AML-193 (cell line): ENCODE data around the gene ACTL6A.
"Not testable (repeated sequence)": the region's sequence is repeated elsewhere in the genome, so short reads cannot be mapped to it uniquely, and the experiment has no call there.

Source experiments
- DNase-seq, 2 experiments: peaks; one replicate each; lab custom pipeline; 2025; lab: John Stamatoyannopoulos, UW

ACTL6A gene

DNA sequence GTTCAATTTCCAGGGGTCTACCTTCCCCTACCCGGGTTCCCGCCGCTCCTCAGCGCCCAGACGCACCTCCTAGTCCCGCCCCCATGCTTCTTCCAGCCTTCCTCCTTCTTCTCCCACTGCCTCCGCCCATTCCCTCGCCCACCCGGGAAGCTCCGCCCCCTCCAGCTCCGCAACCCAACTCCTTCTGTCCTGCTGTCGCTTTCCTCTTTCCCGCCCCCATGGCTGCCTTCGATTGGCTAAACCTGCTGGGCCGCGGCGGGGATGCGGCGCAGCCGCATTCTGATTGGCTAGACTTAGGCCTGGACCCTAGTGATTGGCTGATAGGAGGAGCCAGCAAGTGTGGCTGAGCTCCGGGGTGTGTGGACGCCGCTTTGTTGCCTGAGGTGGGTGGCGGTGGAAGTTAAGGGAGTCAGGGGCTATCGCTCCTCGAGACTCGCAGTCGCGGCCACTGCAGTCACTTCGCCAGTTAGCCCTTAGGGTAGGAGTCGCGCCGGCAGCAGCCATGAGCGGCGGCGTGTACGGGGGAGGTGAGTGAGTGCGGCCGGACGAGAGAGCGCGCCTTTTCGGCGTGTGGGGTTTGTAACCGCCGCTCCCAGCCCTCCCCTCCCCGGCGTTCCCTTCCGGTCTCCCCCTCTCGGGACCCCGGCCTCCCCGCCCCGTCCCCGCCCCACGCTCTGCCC lies at the start of gene ACTL6A:
TSS of gene ACTL6A (plus strand) at position 336 of the 680 bp plus-strand sequence. CDS start at position 503, 167 bp downstream.
- DNase-seq, result peak; percentile 100

GRCh38 chr3:179513862-179514261 lies 48.9 kb upstream of the ACTL6A start:
- DNase-seq, result no peak

- DNase-seq, result not testable (repeated sequence)
These were observed 46.1 kb upstream of the ACTL6A start for GRCh38 chr3:179516461-179517251.

DNA sequence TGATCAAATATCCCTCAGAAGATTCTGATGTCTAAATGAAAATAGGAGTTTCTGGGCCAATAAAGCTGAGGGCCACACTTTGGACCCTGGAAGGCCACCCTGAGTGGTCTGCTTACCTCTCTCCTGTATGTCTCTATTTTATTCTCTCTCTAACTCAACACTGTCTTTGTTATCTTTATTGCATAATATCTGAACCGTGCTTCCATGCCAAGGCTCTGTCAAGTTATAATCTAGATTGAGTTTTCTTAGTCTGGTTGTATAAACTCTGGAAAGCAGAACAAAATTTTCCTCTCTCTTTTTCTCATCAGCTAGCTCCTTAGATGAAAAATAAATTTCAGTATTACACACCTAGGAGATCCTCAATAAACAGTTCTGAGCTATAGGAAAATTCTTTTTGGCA lies 36.2 kb upstream of the ACTL6A start:
- no peak for DNase-seq

DNA sequence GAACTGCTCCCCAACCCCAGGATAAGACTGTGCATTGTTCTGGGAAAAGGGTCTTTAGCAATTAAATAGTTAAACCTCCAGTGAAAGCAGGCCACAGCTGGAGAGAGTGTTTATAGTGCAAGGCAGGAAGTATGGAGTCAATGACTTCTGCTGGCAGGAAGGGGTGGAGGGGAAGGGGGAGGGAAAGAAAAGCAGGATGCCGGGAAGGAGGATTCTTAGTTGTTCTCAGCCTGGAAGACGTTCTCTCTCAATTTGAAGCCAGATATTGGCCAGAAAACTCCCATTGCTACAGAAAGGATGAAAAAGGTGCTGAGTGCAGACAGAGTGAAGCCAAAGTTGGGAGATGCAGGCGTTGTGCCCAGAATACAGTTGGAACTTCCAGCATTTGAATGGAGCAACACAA lies 35.7 kb upstream of the ACTL6A start:
- DNase-seq, result no peak

GRCh38 chr3:179528772-179529171 lies 34.0 kb upstream of the ACTL6A start:
- DNase-seq, result no peak

GRCh38 chr3:179531576-179531975 lies 31.1 kb upstream of the ACTL6A start:
- DNase-seq, result no peak

DNA sequence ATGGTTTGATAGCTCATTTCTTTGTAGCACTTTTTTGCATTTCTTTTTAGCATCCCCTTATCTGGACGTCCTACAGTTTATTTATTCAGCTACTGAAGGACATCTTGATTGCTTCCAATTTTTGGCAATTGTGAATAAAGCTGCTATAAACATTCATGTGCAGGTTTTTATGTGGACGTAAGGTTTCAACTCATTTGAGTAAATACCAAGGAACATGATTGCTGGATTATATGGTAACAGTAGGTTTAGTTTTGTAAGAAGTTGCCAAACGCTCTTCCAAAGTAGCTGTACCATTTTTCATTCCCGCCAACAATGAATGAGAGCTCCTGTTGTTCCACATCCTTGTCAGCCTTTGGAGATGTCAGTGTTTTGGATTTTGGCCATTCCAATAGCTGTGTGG lies 29.5 kb upstream of the ACTL6A start:
- no peak for DNase-seq

GRCh38 chr3:179536256-179536655 lies 26.5 kb upstream of the ACTL6A start:
- no peak for DNase-seq

DNA sequence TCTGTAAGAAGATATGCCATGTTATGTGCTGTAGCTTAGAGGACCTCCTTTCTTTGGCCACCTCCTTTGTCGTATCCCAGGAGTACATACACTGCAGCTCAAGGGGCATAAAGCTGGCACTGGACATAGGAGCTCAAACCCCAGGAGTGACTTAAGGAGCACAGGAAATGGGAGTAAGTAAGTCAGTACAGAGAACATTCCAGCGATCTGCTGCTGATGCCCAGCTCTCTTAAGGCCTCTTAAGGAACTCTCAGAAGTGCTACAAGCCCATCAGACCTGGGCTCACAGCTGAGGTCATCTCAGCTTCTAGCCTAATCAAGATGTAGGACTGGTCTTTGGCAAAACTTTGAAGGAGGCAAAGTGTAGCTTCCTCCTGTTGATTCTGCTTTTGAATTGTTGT lies 21.6 kb upstream of the ACTL6A start:
- DNase-seq, result no peak

DNA sequence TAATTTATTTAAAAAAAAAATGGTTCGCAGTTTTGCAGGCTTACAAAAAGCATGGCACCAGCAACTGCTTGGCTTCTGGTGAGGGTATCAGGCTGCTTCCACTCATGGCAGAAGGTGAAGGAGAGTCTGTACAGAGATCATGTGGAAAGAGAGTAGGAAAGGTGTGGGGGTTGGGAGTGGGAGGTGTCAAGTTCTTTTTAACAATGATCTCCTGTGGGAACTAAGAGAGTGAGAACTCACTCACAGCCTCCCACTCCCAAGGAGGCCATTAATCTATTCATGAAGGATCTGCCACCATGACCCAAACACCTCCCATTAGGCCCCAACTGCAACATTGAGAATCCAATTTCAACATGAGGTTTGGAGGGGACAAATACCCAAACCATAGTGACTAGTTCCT lies 21.1 kb upstream of the ACTL6A start:
- DNase-seq, result no peak

GRCh38 chr3:179542375-179542774 lies 20.4 kb upstream of the ACTL6A start:
- DNase-seq, result no peak

DNA sequence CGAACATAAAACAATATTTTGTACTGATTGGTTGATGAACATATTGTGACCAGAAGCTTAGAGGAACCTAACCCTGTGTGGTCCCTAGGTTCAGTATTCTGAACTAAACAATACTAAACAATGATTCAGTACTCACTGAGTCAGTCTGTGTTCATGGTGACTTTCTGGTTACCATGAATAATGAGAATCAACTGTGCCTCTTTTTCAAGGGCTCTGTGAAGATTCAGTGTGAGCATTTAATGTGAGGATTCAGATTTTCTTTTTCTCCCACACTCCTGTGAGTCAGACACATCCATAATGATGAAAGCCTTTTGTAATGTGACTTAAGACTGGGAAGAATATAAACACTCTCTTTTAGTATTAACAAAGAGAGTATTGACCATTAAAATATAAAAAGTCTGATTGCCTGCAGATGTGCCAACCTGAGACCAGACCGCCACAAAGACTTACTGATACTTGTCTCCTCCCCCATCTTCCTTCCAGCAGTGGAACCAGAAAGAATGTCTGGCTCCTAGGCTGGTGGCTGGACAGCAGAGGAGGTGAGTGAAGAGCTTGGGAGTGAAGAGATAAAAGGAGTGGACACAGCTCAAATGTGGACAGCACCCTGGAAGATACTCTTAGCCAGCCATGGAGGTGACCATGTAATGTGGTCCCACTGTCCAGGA lies 17.6 kb upstream of the ACTL6A start:
- DNase-seq, result no peak

GRCh38 chr3:179546814-179547241 lies 15.9 kb upstream of the ACTL6A start:
- DNase-seq, result no peak

- DNase-seq, result no peak
These were observed 11.2 kb upstream of the ACTL6A start for GRCh38 chr3:179551349-179552105.

DNA sequence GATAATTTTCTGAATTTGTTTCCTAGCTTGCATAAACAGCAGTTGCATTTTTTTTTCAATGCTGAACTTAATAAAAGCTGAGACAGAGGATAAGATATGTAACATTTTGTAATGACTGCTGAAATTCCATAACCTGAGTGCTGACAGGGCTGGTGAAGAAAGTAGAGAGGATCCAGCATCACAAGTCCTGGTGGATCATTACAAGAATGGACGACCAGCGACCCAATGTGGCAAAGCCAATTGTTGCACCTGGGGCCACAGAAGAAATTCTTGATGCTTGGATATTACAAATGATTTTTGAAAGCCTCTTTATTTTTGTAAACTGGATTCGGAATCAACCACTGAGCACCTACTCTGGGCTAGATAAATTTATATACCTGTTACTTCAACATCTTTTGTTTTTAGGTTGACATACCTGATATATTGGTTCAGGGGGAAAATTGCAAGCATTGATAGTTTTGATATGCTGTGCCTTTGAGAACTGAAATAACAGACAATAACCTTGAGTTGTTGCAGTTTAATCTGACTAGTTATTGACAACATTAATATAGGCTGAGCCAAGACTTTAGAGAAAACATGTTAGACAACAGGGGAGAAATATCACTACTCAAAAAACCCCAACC lies 3.9 kb upstream of the ACTL6A start:
- DNase-seq, result peak; percentile 77 to 92

GRCh38 chr3:179560791-179561190 lies 1.9 kb upstream of the ACTL6A start:
- DNase-seq, result no peak

DNA sequence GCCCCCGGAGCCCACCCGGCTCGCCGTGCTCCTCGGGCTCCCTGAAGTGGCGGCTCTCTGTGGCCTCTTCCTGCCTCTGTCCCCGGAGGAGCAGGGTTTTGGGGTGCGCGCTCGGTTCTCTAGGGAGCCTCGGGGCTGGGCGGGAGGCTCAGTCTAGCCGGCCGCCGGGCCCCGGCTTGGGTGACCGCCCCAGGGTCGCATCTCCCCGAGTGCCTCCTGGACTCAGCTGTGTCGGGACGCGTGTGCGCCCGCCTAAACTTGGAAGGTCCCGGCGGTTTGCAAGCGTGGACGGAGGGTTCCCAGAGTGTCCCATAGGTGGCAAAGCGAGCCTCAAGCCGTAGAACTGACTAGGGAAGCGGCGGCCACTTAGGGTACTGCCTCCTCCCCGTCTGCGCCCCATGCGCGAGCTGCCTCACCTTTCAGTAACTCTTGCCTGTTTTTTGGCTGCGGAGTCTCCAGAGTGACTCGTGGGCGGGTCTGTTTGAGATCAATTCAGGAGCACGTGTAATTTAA lies 601 bp downstream of the ACTL6A start:
- DNase-seq, result peak; percentile 86 to 90

DNA sequence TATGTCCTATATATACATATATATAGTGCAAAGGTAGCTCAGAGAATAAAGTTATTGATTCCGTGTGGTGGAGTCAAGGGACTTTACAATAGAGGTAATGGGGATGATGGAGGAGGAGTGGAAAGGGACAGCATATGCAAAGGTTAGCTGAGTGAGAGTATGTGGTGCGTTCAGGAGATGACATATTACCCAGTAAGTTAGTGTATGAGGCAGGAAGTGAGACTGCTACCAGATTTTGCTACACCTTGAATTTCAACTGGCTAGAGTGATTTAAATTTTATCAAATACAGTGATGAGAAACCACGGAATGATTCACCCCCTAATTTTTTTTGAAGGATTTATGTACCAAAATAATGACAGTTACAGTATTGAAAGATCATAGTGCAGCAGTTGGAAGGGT lies 2.8 kb downstream of the ACTL6A start:
- no peak for DNase-seq

GRCh38 chr3:179580992-179581391 lies 18.3 kb downstream of the ACTL6A start:
- no peak for DNase-seq

- no peak for DNase-seq
These were observed 26.4 kb downstream of the ACTL6A start for GRCh38 chr3:179589143-179589542.
